Liver (tissue), 9 donors: ENCODE measurements around the gene RORC. TPM values are rescaled to one million over a fixed set of nuclear protein-coding genes. Genes with fewer than 3 reads are reported as not detected.

Experiments
- DNase-seq: peaks from one replicate; pipeline ENCODE4 v3.0.0-alpha.2; 2017; ENCODE audit warnings: low spot score
- H3K27ac ChIP-seq, 2 donors: one replicate each; pipeline ENCODE4 v1.7.0; 2013; ENCODE audit warnings: inconsistent platforms in 2 of 2, low read length in 2 of 2, control low read depth in 1 of 2, low read depth in 1 of 2, mild to moderate bottlenecking in 1 of 2
- H3K27me3 ChIP-seq, 4 donors: one replicate each; pipeline versions ENCODE4 v1.6.1 to v1.7.0; 2013; ENCODE audit warnings: low read length in 3 of 4, inconsistent platforms in 1 of 4, mild to moderate bottlenecking in 1 of 4, moderate library complexity in 1 of 4; ENCODE audit not compliant: control insufficient read depth in 4 of 4, insufficient read depth in 4 of 4
- H3K36me3 ChIP-seq, 4 donors: one replicate each; pipeline versions ENCODE4 v1.6.1 to v1.7.0; 2013; ENCODE audit warnings: low read length in 3 of 4, mild to moderate bottlenecking in 3 of 4, low read depth in 1 of 4, moderate library complexity in 1 of 4; ENCODE audit not compliant: control insufficient read depth in 4 of 4, insufficient read depth in 3 of 4
- H3K4me1 ChIP-seq, 4 donors: one replicate each; pipeline versions ENCODE4 v1.6.1 to v1.7.0; 2013; ENCODE audit warnings: low read length in 3 of 4, mild to moderate bottlenecking in 3 of 4, moderate library complexity in 1 of 4; ENCODE audit not compliant: control insufficient read depth in 4 of 4, insufficient read depth in 4 of 4
- H3K4me3 ChIP-seq, 3 donors: one replicate each; pipeline versions ENCODE4 v1.6.1 to v1.7.0; 2013; ENCODE audit warnings: low read length in 3 of 3, control low read depth in 1 of 3, low read depth in 1 of 3, mild to moderate bottlenecking in 1 of 3
- H3K9ac ChIP-seq, 2 donors: one replicate each; pipeline ENCODE4 v1.7.0; 2013; ENCODE audit warnings: low read length in 2 of 2, mild to moderate bottlenecking in 2 of 2, moderate library complexity in 2 of 2, control low read depth in 1 of 2, low read depth in 1 of 2
- H3K9me3 ChIP-seq, 4 donors: one replicate each; pipeline versions ENCODE4 v1.6.1 to v1.7.0; 2013; ENCODE audit warnings: low read length in 3 of 4; ENCODE audit not compliant: control insufficient read depth in 4 of 4
- EGR1 ChIP-seq, 2 donors: IDR thresholded peaks; 2 replicates each; pipeline ENCODE4 v1.6.1; 2016 to 2018; ENCODE audit warnings: antibody characterized with exemption in 2 of 2, low read depth in 2 of 2
- FOXA2 ChIP-seq: IDR thresholded peaks from 2 replicates; pipeline ENCODE4 v1.6.1; 2016; ENCODE audit warnings: antibody characterized with exemption
- GABPA ChIP-seq, 2 donors: IDR thresholded peaks in 1 of 2; conservative IDR thresholded peaks in 1 of 2; 2 replicates each; pipeline ENCODE4 v1.6.1; 2016; ENCODE audit warnings: antibody characterized with exemption in 2 of 2, mild to moderate bottlenecking in 1 of 2, moderate library complexity in 1 of 2
- HNF4A ChIP-seq, 2 donors: conservative IDR thresholded peaks; 2 replicates each; pipeline ENCODE4 v1.6.1; 2016; ENCODE audit warnings: antibody characterized with exemption in 2 of 2, mild to moderate bottlenecking in 2 of 2
- JUND ChIP-seq, 2 donors: IDR thresholded peaks; 2 replicates each; pipeline ENCODE4 v1.6.1; 2016; ENCODE audit warnings: antibody characterized with exemption in 2 of 2
- NR2F2 ChIP-seq: IDR thresholded peaks from 2 replicates; pipeline ENCODE4 v1.6.1; 2016; ENCODE audit warnings: antibody characterized with exemption
- RAD21 ChIP-seq, 2 donors: IDR thresholded peaks; 2 replicates each; pipeline ENCODE4 v1.6.1; 2016; ENCODE audit warnings: antibody characterized with exemption in 2 of 2, mild to moderate bottlenecking in 2 of 2
- RXRA ChIP-seq, 2 donors: IDR thresholded peaks; 2 replicates each; pipeline ENCODE4 v1.6.1; 2017 to 2018; ENCODE audit warnings: antibody characterized with exemption in 2 of 2, mild to moderate bottlenecking in 1 of 2
- TAF1 ChIP-seq: conservative IDR thresholded peaks from 2 replicates; pipeline ENCODE4 v1.6.1; 2016; ENCODE audit warnings: antibody characterized with exemption, mild to moderate bottlenecking
- YY1 ChIP-seq: IDR thresholded peaks from 2 replicates; pipeline ENCODE4 v1.6.1; 2016; ENCODE audit warnings: antibody characterized with exemption, mild to moderate bottlenecking
- WGBS: extraction: QIAGEN DNeasy Blood & Tissue Kit; methylation state at CpG from one replicate; pipeline ENCODE4 v1.1.7; 2013; 5-methylcytosine and 5-hydroxymethylcytosine counted together
- polyA plus RNA-seq, 2 donors: library from polyadenylated mRNA; stranded (reverse) in 1 of 2; unstranded in 1 of 2; fragments of 200-250 nt in 1 of 2; fragments of >200 nt in 1 of 2; fragmentation: Nextera tagmentation in 1 of 2; extraction: Ambion mirVana in 1 of 2; gene quantifications; one replicate each; pipeline versions ENCODE4 v1.2.1 to v1.2.3, GENCODE V29; 2013 to 2015
- total RNA-seq, 2 donors: library from RNA; depleted of rRNA; stranded (reverse); fragments of >200 nt; gene quantifications; one replicate each; pipeline ENCODE4 v1.2.3, GENCODE V29; 2014
- TF ChIP-seq, protein P1 (sequence below): IDR thresholded peaks from 2 replicates; pipeline ENCODE4 v1.6.1; 2016; ENCODE audit warnings: antibody characterized with exemption, mild to moderate bottlenecking
- TF ChIP-seq, protein P2 (sequence below): IDR thresholded peaks from 2 replicates; pipeline ENCODE4 v1.6.1; 2016; ENCODE audit warnings: antibody characterized with exemption
- TF ChIP-seq, protein P3 (sequence below): IDR thresholded peaks from 2 replicates; pipeline ENCODE4 v1.6.1; 2016; ENCODE audit warnings: antibody characterized with exemption
- TF ChIP-seq, protein P4 (sequence below): fragments of 150-350 bp; IDR thresholded peaks from 2 replicates; pipeline ENCODE4 v1.5.1; 2017; ENCODE audit warnings: improper control_type of control experiment, low read depth, low read length; ENCODE audit not compliant: missing input control
- donor health status: healthy.
- donor health status: healthy.
- donor health status: healthy.
- donor health status: healthy.
- donor health status: healthy.

The RORC gene
- total and polyA plus RNA-seq, 4 donors, result 2.9 to 59.2 (median 13.0) TPM

- TF ChIP-seq, protein P1, sequence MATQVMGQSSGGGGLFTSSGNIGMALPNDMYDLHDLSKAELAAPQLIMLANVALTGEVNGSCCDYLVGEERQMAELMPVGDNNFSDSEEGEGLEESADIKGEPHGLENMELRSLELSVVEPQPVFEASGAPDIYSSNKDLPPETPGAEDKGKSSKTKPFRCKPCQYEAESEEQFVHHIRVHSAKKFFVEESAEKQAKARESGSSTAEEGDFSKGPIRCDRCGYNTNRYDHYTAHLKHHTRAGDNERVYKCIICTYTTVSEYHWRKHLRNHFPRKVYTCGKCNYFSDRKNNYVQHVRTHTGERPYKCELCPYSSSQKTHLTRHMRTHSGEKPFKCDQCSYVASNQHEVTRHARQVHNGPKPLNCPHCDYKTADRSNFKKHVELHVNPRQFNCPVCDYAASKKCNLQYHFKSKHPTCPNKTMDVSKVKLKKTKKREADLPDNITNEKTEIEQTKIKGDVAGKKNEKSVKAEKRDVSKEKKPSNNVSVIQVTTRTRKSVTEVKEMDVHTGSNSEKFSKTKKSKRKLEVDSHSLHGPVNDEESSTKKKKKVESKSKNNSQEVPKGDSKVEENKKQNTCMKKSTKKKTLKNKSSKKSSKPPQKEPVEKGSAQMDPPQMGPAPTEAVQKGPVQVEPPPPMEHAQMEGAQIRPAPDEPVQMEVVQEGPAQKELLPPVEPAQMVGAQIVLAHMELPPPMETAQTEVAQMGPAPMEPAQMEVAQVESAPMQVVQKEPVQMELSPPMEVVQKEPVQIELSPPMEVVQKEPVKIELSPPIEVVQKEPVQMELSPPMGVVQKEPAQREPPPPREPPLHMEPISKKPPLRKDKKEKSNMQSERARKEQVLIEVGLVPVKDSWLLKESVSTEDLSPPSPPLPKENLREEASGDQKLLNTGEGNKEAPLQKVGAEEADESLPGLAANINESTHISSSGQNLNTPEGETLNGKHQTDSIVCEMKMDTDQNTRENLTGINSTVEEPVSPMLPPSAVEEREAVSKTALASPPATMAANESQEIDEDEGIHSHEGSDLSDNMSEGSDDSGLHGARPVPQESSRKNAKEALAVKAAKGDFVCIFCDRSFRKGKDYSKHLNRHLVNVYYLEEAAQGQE, result no peak
- no peak for TF ChIP-seq HNF4A (conservative IDR thresholded peaks at IDR 0.05)
Measured at GRCh38 chr1:151867321-151867720, 35.7 kb upstream of the RORC start (continued).

DNA sequence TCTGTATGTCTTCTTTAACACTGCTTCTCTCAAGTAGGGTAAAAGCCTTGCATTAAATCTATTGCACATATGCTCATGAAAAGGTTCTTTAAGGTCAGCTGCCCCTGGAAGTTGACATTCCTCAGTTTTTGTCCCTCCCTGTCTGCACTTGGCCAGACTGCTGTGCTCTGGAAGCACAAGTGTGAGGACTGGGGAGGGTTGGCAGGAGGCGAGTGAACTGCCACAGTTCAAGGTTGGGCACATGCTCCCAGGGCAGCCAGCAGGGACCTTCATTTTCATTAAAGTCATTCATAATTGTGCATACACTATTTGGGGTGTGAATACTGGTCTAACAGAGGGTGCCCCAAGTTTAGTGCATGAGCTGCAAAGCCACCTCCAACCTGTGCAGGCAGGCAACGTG, 32.8 kb upstream of the RORC start:
- Histone ChIP-seq H3K4me1 (no peaks in the 10 kb centered on the region), H3K4me3 (no peak overlapping the region), H3K9ac (no peak overlapping the region), H3K27me3 (no peaks in the 10 kb centered on the region), H3K27ac (no peak overlapping the region), H3K9me3 (no peaks in the 10 kb centered on the region), H3K36me3 (no peaks in the 10 kb centered on the region)
- TF ChIP-seq, protein P2, sequence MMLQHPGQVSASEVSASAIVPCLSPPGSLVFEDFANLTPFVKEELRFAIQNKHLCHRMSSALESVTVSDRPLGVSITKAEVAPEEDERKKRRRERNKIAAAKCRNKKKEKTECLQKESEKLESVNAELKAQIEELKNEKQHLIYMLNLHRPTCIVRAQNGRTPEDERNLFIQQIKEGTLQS, result no peak
- TF ChIP-seq FOXA2 (no peak), RAD21 (IDR thresholded peaks at IDR 0.05) (no peak), RXRA (IDR thresholded peaks at IDR 0.05) (no peak), TAF1 (no peak), NR2F2 (no peak), JUND (IDR thresholded peaks at IDR 0.05) (no peak), YY1 (no peak)
- TF ChIP-seq, protein P3, sequence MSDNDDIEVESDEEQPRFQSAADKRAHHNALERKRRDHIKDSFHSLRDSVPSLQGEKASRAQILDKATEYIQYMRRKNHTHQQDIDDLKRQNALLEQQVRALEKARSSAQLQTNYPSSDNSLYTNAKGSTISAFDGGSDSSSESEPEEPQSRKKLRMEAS, result no peak
- TF ChIP-seq, protein P4, sequence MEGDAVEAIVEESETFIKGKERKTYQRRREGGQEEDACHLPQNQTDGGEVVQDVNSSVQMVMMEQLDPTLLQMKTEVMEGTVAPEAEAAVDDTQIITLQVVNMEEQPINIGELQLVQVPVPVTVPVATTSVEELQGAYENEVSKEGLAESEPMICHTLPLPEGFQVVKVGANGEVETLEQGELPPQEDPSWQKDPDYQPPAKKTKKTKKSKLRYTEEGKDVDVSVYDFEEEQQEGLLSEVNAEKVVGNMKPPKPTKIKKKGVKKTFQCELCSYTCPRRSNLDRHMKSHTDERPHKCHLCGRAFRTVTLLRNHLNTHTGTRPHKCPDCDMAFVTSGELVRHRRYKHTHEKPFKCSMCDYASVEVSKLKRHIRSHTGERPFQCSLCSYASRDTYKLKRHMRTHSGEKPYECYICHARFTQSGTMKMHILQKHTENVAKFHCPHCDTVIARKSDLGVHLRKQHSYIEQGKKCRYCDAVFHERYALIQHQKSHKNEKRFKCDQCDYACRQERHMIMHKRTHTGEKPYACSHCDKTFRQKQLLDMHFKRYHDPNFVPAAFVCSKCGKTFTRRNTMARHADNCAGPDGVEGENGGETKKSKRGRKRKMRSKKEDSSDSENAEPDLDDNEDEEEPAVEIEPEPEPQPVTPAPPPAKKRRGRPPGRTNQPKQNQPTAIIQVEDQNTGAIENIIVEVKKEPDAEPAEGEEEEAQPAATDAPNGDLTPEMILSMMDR, result no peak
- no peak for DNase-seq
- WGBS, result 29% methylated on average over 2 of the region's 2 CpGs

GRCh38 chr1:151862604-151863003, 31.0 kb upstream of the RORC start:
- TF ChIP-seq TAF1, result no peak
- no peak for TF ChIP-seq NR2F2
- TF ChIP-seq EGR1 (IDR thresholded peaks at IDR 0.05; ENCODE audit: low read depth in 2 of 2), result no peak
- TF ChIP-seq, protein P1, result no peak
- TF ChIP-seq GABPA (IDR thresholded peaks at IDR 0.05 in 1 of 2, conservative IDR thresholded peaks at IDR 0.05 in 1 of 2), result no peak
- TF ChIP-seq, protein P2, result no peak
- no peak for TF ChIP-seq FOXA2
- TF ChIP-seq YY1, result no peak
- TF ChIP-seq RXRA (IDR thresholded peaks at IDR 0.05), result no peak
- no peak for DNase-seq
- Histone ChIP-seq H3K4me3 (no peak overlapping the region), H3K36me3 (no peaks in the 10 kb centered on the region), H3K27me3 (no peaks in the 10 kb centered on the region), H3K27ac (no peak overlapping the region), H3K9ac (no peak overlapping the region), H3K4me1 (no peaks in the 10 kb centered on the region), H3K9me3 (no peaks in the 10 kb centered on the region)
